Measurements from ENCODE around the gene GTF3C4. TPM values are rescaled to one million over a fixed set of nuclear protein-coding genes. Genes with fewer than 3 reads are reported as not detected.

The GTF3C4 gene
- total RNA-seq, 2 donors from 2014 or later, result 6.2 to 6.9 TPM

DNA sequence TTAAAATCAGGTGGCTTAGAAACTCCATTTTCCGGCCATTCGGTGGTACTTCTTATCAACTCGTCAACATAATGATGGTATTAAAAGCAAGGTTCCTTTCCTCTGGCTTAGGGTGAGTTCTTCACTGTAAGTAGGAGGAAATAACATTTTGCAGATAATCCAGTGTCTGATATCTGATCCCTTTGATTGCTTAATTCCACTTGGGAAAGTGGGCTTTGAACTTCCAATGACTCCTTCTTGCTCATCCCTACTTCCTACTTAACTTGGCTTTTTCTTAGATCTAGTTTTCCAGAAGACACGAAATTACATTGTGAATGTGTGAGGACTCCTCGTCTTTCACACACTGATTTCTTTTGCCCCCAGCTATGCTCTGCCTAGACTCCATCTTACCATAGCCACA lies 32.0 kb upstream of the GTF3C4 start:
- H3K36me3 ChIP-seq (replicated peaks in 1 of 2; ENCODE audit: insufficient read depth in 1 of 2, low read depth in 2 of 2), result peaks cover 0 to 2% of the 10 kb centered on the region in 2 donors
- no peak for DNase-seq
- peak overlapping the region in 1 of 4 donors; percentile 64 for H3K27ac ChIP-seq
- H3K27me3 ChIP-seq, result no peaks in the 10 kb centered on the region
- no peak overlapping the region for H3K4me3 ChIP-seq
- peaks cover 5% of the 10 kb centered on the region for H3K4me1 ChIP-seq
- H3K9me3 ChIP-seq, result no peaks in the 10 kb centered on the region
- no peak for TF ChIP-seq POLR2A (IDR thresholded peaks at IDR 0.05)
- TF ChIP-seq, protein P1, sequence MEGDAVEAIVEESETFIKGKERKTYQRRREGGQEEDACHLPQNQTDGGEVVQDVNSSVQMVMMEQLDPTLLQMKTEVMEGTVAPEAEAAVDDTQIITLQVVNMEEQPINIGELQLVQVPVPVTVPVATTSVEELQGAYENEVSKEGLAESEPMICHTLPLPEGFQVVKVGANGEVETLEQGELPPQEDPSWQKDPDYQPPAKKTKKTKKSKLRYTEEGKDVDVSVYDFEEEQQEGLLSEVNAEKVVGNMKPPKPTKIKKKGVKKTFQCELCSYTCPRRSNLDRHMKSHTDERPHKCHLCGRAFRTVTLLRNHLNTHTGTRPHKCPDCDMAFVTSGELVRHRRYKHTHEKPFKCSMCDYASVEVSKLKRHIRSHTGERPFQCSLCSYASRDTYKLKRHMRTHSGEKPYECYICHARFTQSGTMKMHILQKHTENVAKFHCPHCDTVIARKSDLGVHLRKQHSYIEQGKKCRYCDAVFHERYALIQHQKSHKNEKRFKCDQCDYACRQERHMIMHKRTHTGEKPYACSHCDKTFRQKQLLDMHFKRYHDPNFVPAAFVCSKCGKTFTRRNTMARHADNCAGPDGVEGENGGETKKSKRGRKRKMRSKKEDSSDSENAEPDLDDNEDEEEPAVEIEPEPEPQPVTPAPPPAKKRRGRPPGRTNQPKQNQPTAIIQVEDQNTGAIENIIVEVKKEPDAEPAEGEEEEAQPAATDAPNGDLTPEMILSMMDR (IDR thresholded peaks at IDR 0.05), result no peak
- ATAC-seq, result no peak
- intact Hi-C loops (cut with DNase I), result no loop called here
- 82 to 93% methylated on average over 5 of the region's 5 CpGs for WGBS, 2 donors

GRCh38 chr9:132639322-132639721 lies 30.9 kb upstream of the GTF3C4 start:
- TF ChIP-seq, protein P1 (IDR thresholded peaks at IDR 0.05), result no peak
- TF ChIP-seq POLR2A (IDR thresholded peaks at IDR 0.05), result peak in 1 of 3 donors; percentile 24
- H3K9me3 ChIP-seq, result no peaks in the 10 kb centered on the region
- H3K4me1 ChIP-seq, result peaks cover 5% of the 10 kb centered on the region
- intact Hi-C loops (cut with DNase I), result no loop called here
- ATAC-seq, result peak; percentile 79
- 67 to 73% methylated on average over 4 to 5 of the region's 5 CpGs for WGBS, 2 donors
- peaks cover 0 to 5% of the 10 kb centered on the region in 2 donors for H3K36me3 ChIP-seq (replicated peaks in 1 of 2; ENCODE audit: insufficient read depth in 1 of 2, low read depth in 2 of 2)
- no peak overlapping the region for H3K4me3 ChIP-seq
- peak overlapping the region; percentile 10 to 77 (median 61) for H3K27ac ChIP-seq
- peak; percentile 29 to 52 (median 44) for DNase-seq
- no peaks in the 10 kb centered on the region for H3K27me3 ChIP-seq

GRCh38 chr9:132641216-132641615 lies 29.0 kb upstream of the GTF3C4 start:
- WGBS, 2 donors, result 81 to 88% methylated on average over 4 of the region's 4 CpGs
- TF ChIP-seq, protein P1 (IDR thresholded peaks at IDR 0.05), result no peak
- TF ChIP-seq POLR2A (IDR thresholded peaks at IDR 0.05), result no peak
- intact Hi-C loops (cut with DNase I), result no loop called here
- no peaks in the 10 kb centered on the region for H3K27me3 ChIP-seq
- ATAC-seq, result no peak
- H3K4me1 ChIP-seq, result peaks cover 5% of the 10 kb centered on the region
- H3K27ac ChIP-seq, result no peak overlapping the region
- H3K36me3 ChIP-seq (replicated peaks in 1 of 2; ENCODE audit: insufficient read depth in 1 of 2, low read depth in 2 of 2), result peaks cover 4 to 10% of the 10 kb centered on the region in 2 donors
- H3K9me3 ChIP-seq, result no peaks in the 10 kb centered on the region
- H3K4me3 ChIP-seq, result no peak overlapping the region
- DNase-seq, result no peak

DNA sequence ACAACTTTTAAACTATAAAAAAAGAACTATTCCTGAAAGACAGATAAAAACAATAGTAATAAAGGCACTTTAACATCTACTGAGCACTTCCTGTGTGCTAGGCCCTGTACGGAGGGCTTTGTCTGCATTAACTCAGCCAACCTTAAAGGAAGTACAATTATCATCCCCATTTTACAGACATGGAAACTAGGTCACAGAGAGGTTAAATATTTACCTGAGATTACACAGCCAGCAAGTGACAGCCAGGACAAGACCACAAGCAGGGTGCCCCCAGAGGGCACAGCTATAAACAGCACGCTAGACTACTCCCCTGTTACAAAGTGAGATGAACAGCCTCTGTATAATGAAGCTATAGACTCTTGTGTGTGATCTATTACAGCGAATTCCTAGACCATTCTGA lies 26.0 kb upstream of the GTF3C4 start:
- H3K36me3 ChIP-seq (replicated peaks in 1 of 2; ENCODE audit: insufficient read depth in 1 of 2, low read depth in 2 of 2), result peaks cover 5 to 15% of the 10 kb centered on the region in 2 donors
- 86 to 90% methylated on average over 3 of the region's 3 CpGs for whole genome bisulfite sequencing, 2 donors
- no peaks in the 10 kb centered on the region for H3K27me3 ChIP-seq
- peaks cover under 1% of the 10 kb centered on the region for H3K4me1 ChIP-seq
- H3K27ac ChIP-seq, result no peak overlapping the region
- TF ChIP-seq POLR2A (IDR thresholded peaks at IDR 0.05), result no peak
- TF ChIP-seq, protein P1 (IDR thresholded peaks at IDR 0.05), result no peak
- no peak for DNase-seq
- ATAC-seq, result no peak
- H3K4me3 ChIP-seq, result no peak overlapping the region
- no peaks in the 10 kb centered on the region for H3K9me3 ChIP-seq
- intact Hi-C loops (cut with DNase I), result no loop called here

DNA sequence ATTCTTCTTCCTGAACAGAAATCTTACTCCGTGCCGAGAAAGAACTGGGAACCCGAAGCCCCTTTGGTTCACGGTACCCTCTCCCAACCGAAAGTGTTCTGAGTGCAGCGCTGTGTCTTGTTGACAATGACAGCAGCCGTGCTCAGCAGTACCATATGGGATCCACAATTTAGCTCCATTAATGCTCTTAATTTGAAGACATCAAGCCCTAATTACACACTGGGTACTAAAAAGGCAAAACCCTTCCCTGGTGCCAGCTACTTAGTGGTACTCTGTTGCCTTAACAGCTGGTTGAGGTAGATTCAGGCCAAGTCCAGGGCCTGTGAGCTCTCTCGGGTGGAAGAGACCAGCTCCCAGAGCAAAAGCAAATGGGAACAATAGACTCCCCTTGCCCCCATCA lies 25.0 kb upstream of the GTF3C4 start:
- peaks cover 8 to 19% of the 10 kb centered on the region in 2 donors for H3K36me3 ChIP-seq (replicated peaks in 1 of 2; ENCODE audit: insufficient read depth in 1 of 2, low read depth in 2 of 2)
- ATAC-seq (no peak), DNase-seq (peak in 1 of 4 donors; percentile 16)
- WGBS, 2 donors, result 93 to 99% methylated on average over 8 of the region's 8 CpGs
- no peak overlapping the region for H3K27ac ChIP-seq
- TF ChIP-seq, protein P1 (IDR thresholded peaks at IDR 0.05), result no peak
- TF ChIP-seq POLR2A (IDR thresholded peaks at IDR 0.05), result no peak
- no peak overlapping the region for H3K4me3 ChIP-seq
- intact Hi-C loops (cut with DNase I), result no loop called here
- no peaks in the 10 kb centered on the region for H3K4me1 ChIP-seq
- no peaks in the 10 kb centered on the region for H3K9me3 ChIP-seq
- no peaks in the 10 kb centered on the region for H3K27me3 ChIP-seq

Data from body of pancreas (tissue), 4 donors.